CD4-positive, CD25-positive, alpha-beta regulatory T cell (primary cell): ENCODE measurements around the gene SLC1A2. TPM values are rescaled to one million over a fixed set of nuclear protein-coding genes. Genes with fewer than 3 reads are reported as not detected.

ENCODE experiments used
- ATAC-seq, 2 donors: fragments of 150-1000 bp; cut with Tn5 transposase; one replicate each; pipeline ENCODE4 v1.10.0; 2021; ENCODE audit warnings: low read depth in 2 of 2, moderate number of reproducible peaks in 2 of 2, moderate library complexity in 1 of 2
- DNase-seq, 3 donors: peaks; one replicate each; pipeline versions ENCODE4 v3.0.0 to v3.0.0-alpha.2; 2012 to 2022; ENCODE audit warnings: mixed read lengths in 1 of 3
- H3K27ac ChIP-seq: one replicate; pipeline ENCODE4 v1.7.0; 2013; ENCODE audit warnings: mild to moderate bottlenecking, low read length; ENCODE audit not compliant: insufficient read depth, poor library complexity, severe bottlenecking
- H3K27me3 ChIP-seq: one replicate; pipeline ENCODE4 v1.7.0; 2013; ENCODE audit warnings: low read length; ENCODE audit not compliant: control insufficient read depth, insufficient read depth
- H3K36me3 ChIP-seq: one replicate; pipeline ENCODE4 v1.7.0; 2013; ENCODE audit warnings: mild to moderate bottlenecking, low read length, moderate library complexity; ENCODE audit not compliant: control insufficient read depth, insufficient read depth
- H3K4me1 ChIP-seq: 2 replicates; pipeline ENCODE4 v1.7.0; 2013; ENCODE audit warnings: mild to moderate bottlenecking, low read length; ENCODE audit not compliant: insufficient read depth, control insufficient read depth, poor library complexity, severe bottlenecking
- H3K4me3 ChIP-seq: one replicate; pipeline ENCODE4 v1.7.0; 2013; ENCODE audit warnings: low read depth, mild to moderate bottlenecking, low read length, moderate library complexity
- H3K9me3 ChIP-seq, 2 experiments: 1 replicate in 1 of 2; 2 replicates in 1 of 2; pipeline ENCODE4 v1.7.0; 2013; ENCODE audit warnings: low read length in 2 of 2, mild to moderate bottlenecking in 1 of 2, moderate library complexity in 1 of 2; ENCODE audit not compliant: control insufficient read depth in 2 of 2
- H3K27ac Mint-ChIP-seq, 3 donors: one replicate each; pipeline ENCODE4 v1.8.0; 2020 to 2022; ENCODE audit warnings: mild to moderate bottlenecking in 3 of 3, mixed read lengths in 3 of 3, moderate library complexity in 2 of 3
- H3K27me3 Mint-ChIP-seq: one replicate; pipeline ENCODE4 v1.8.0; 2022; ENCODE audit warnings: mild to moderate bottlenecking, mixed read lengths
- H3K36me3 Mint-ChIP-seq: one replicate; pipeline ENCODE4 v1.8.0; 2020; ENCODE audit warnings: mixed read lengths
- H3K4me1 Mint-ChIP-seq, 4 donors: one replicate each; pipeline ENCODE4 v1.8.0; 2020 to 2022; ENCODE audit warnings: mixed read lengths in 4 of 4, mild to moderate bottlenecking in 1 of 4
- H3K4me3 Mint-ChIP-seq, 4 donors: one replicate each; pipeline ENCODE4 v1.8.0; 2020 to 2022; ENCODE audit warnings: mild to moderate bottlenecking in 4 of 4, mixed read lengths in 4 of 4, moderate library complexity in 3 of 4
- H3K9me3 Mint-ChIP-seq, 7 donors: one replicate each; pipeline ENCODE4 v1.8.0; 2020 to 2022; ENCODE audit warnings: mixed read lengths in 7 of 7, mild to moderate bottlenecking in 3 of 7, moderate library complexity in 2 of 7
- polyA plus RNA-seq, 4 donors: library from polyadenylated mRNA; unstranded; fragments of 300-500 nt; fragmentation: Illumina TruSeq; gene quantifications; one replicate each; pipeline ENCODE4 v1.2.3, GENCODE V29; 2021
- total RNA-seq: library from RNA; stranded (reverse); gene quantifications from one replicate; pipeline ENCODE4 v1.2.3, GENCODE V29; 2022

SLC1A2 gene
- total and polyA plus RNA-seq, 5 donors from 2014 or later = 0.08 to 0.23 TPM; not detected in 3

DNA sequence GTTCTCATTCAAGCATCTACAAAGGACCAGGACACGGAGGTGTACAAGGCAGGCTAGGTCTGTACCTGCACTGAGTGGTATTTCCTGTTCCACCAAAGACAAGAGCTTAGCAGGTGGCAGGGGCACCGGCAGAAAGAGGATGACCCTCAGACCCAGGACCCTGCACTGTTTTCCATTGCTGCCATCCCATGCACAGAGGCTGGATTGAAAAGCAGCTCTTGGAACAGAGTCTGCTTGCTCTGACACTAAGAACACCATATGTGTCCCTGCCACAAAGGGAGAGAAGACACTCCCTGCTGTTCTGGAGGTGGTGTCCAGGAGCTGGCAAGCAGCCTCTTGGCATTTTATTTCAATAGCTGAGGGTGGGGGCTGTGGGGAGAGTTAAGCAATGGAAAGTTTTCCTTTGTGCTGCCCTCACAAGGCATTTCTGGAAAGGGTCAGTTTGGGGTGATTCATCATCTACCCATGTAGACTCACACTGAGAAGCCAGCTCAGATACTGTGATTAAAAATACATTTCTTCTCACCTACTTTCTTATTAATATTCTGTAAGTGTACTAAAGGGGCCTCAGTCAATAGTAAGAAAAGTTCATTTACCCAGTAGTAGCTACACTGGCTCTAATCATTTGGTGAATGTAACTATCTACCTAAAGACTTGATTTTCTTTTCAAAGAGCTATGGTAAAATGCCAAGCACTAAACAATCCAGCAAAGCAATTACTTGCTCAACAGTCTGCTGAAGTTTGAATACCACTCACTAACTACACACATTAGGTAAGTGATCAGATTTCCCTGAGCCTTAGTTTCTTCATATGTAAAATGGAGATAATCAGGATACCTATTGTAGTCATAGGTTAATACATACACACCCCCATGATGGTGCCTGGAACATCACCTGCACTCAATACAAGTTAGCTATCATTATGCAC, 55.2 kb downstream of the SLC1A2 start:
- H3K4me1 ChIP-seq = no peaks in the 10 kb centered on the region
- DNase-seq = no peak
- no peaks in the 10 kb centered on the region for H3K9me3 ChIP-seq
- Mint-ChIP-seq H3K9me3 (peaks cover 0 to 5% (median 0%) of the 10 kb centered on the region in 7 donors), H3K27ac (peak overlapping the region in 1 of 3 donors; percentile 60), H3K27me3 (peaks cover 20% of the 10 kb centered on the region), H3K36me3 (peaks cover 4% of the 10 kb centered on the region), H3K4me1 (peaks cover 0 to 11% (median 1%) of the 10 kb centered on the region in 4 donors), H3K4me3 (no peak overlapping the region)
- ATAC-seq = no peak
- peaks cover 4% of the 10 kb centered on the region for H3K27me3 ChIP-seq
- H3K4me3 ChIP-seq = no peak overlapping the region
- no peak overlapping the region for H3K27ac ChIP-seq
- no peaks in the 10 kb centered on the region for H3K36me3 ChIP-seq

DNA sequence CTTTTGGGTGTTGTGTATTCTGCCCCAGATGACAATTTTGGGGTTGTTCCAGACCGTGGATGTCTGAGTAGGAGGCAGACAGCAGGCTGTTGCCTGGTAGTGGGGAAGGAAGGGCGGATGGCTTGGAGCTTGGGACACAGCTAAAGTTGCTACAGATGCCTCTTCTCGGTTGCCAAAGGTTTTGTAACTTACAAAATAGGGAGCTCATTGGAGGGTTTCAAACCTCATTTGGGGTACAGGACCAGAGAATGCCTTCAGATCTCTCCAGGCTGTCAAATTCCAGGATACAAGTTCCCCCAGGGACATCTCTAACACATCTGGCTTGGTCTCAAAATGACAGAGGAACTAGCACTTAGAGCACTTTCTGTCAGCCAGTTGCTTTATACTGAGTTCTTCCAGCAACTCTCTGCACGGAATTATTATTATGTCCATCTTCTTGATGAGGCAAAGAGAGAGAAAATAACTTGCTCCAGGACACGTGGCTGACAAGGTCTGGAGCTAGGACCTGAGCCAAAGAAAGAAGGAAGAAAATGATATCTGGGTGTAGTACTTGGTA, 56.0 kb downstream of the SLC1A2 start:
- ATAC-seq = no peak
- Mint-ChIP-seq H3K9me3 (peaks cover 0 to 5% (median 0%) of the 10 kb centered on the region in 7 donors), H3K27ac (peak overlapping the region in 1 of 3 donors; percentile 60)

DNA sequence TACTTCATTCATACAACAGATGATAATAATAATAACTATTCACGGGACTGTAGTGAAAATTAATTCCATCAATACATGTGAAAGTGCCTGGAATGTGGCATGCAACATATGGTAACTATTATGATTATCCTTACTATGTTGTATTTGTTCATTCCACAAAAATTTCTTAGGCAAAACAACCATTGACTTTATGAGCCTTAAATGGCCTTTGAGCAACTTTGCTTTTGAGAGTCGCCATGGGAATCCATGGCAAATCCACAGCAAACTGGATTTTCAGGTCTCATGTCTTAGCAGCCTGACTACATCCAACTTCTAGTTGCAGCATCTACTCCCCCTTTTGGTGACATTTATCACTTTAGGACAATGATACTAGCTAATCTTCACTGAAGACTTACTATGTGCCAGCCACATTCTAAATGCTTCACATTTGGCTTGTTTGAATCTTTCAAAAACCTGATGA, 56.8 kb downstream of the SLC1A2 start:
- Mint-ChIP-seq H3K4me3 (no peak overlapping the region), H3K36me3 (peaks cover 4% of the 10 kb centered on the region), H3K27ac (no peak overlapping the region), H3K27me3 (peaks cover 11% of the 10 kb centered on the region), H3K4me1 (peaks cover 0 to 11% (median 2%) of the 10 kb centered on the region in 4 donors), H3K9me3 (peaks cover 0 to 5% (median 0%) of the 10 kb centered on the region in 7 donors)
- ATAC-seq (no peak), DNase-seq (peak in 1 of 3 donors; percentile 13)
- H3K9me3 ChIP-seq = no peaks in the 10 kb centered on the region
- H3K4me1 ChIP-seq = no peaks in the 10 kb centered on the region
- H3K4me3 ChIP-seq = no peak overlapping the region
- H3K27me3 ChIP-seq = peaks cover 4% of the 10 kb centered on the region
- no peak overlapping the region for H3K27ac ChIP-seq
- no peaks in the 10 kb centered on the region for H3K36me3 ChIP-seq

More for the DNA sequence above, 56.0 kb downstream of the SLC1A2 start:
- Histone ChIP-seq H3K4me1 (no peaks in the 10 kb centered on the region), H3K4me3 (no peak overlapping the region), H3K36me3 (no peaks in the 10 kb centered on the region), H3K9me3 (no peaks in the 10 kb centered on the region), H3K27ac (no peak overlapping the region), H3K27me3 (peaks cover 4% of the 10 kb centered on the region)
- Mint-ChIP-seq H3K36me3 (peaks cover 4% of the 10 kb centered on the region), H3K4me1 (peaks cover 0 to 11% (median 2%) of the 10 kb centered on the region in 4 donors), H3K27me3 (peaks cover 15% of the 10 kb centered on the region), H3K4me3 (no peak overlapping the region)
- DNase-seq = no peak

DNA sequence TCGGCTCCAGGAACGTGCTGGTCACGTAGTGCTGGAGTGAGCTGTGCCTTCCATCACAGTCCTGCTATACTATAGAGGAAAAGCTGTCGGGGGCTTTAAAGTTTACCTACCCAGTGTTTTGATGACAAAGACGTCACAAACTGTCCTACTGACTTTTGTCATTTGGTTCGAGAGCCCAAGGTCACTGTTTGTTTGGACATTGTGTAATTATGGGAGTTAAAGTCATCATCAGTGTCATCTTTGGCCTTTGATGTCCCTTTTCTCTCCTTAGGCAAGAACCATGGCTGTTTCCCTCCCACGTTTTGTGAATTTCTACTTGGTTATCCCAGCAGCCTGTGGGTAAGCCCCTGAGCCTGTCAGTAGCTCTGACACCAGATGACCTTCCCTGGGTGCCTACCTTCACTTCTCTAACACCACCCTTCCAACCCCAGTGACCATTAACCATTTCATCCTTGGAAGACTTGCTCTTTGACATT, 59.3 kb downstream of the SLC1A2 start:
- ATAC-seq (no peak), DNase-seq (no peak)
- Histone ChIP-seq H3K4me1 (no peaks in the 10 kb centered on the region), H3K36me3 (no peaks in the 10 kb centered on the region), H3K27me3 (peaks cover 4% of the 10 kb centered on the region), H3K4me3 (no peak overlapping the region), H3K9me3 (no peaks in the 10 kb centered on the region), H3K27ac (no peak overlapping the region)
- no peaks in the 10 kb centered on the region for H3K36me3 Mint-ChIP-seq
- no peak overlapping the region for H3K27ac Mint-ChIP-seq
- H3K9me3 Mint-ChIP-seq = peaks cover 0 to 3% (median 0%) of the 10 kb centered on the region in 7 donors
- H3K27me3 Mint-ChIP-seq = no peaks in the 10 kb centered on the region
- peaks cover 0 to 18% (median 2%) of the 10 kb centered on the region in 4 donors for H3K4me1 Mint-ChIP-seq
- H3K4me3 Mint-ChIP-seq = no peak overlapping the region

DNA sequence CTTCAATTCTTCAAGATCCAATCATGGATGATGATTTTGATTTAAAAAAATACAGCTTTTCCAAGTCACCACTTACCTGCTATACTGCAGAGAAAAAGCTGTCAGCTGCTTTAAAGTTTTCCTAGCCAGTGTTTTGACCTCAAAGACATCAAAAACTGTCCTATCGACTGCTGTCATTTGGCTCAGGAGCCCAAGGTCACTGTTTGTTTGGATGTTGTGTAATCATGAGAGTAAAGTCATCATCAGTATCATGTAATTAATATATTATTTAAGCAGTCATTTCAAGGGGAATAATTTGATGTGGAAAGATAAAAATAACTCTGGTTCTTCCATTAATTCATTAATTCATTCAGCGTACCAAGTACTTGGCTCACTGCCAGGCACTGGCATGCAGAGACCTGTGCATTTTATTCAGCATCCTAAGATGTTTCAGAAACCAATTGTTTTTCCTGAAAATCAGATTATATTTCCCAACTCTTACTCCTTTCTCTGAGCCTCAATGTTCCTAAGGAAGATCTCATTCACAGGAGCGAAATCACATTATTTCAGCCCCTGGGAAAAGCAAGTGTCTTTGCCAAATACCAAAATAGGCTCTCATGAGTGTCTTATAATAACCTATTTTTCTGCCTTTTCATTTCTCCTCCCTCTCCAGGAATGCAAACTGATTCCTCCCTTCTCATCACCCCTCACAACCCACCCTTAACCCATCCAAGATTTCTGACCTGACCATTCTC, 59.9 kb downstream of the SLC1A2 start:
- ATAC-seq (no peak), DNase-seq (no peak)
- no peaks in the 10 kb centered on the region for H3K36me3 Mint-ChIP-seq
- peaks cover 0 to 21% (median 2%) of the 10 kb centered on the region in 4 donors for H3K4me1 Mint-ChIP-seq
- H3K4me3 Mint-ChIP-seq = no peak overlapping the region
- H3K9me3 ChIP-seq = no peaks in the 10 kb centered on the region
- H3K4me3 ChIP-seq = no peak overlapping the region
- H3K9me3 Mint-ChIP-seq = peaks cover 0 to 3% (median 0%) of the 10 kb centered on the region in 7 donors
- no peaks in the 10 kb centered on the region for H3K36me3 ChIP-seq
- H3K27me3 Mint-ChIP-seq = no peaks in the 10 kb centered on the region
- no peak overlapping the region for H3K27ac ChIP-seq
- H3K4me1 ChIP-seq = no peaks in the 10 kb centered on the region
- H3K27ac Mint-ChIP-seq = peak overlapping the region in 1 of 3 donors; percentile 76
- peaks cover 4% of the 10 kb centered on the region for H3K27me3 ChIP-seq

DNA sequence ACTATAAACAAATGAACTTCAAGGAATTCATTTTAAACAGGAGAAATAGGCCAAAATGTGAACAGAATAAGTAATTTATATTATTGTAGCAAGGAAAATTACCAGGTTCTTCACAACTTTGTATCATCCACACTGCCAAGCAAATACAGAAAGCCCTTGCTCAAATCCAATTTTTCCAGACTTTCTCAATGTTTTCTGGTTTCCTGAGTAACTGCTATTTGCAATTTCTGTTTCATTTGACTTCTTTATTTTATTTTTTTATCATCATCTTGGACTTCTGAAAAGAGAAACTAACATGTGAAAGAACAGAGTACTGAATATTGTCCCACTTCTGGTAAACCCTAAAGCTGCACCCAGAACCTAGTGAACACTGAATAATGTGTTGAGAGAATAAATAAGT, 61.0 kb downstream of the SLC1A2 start:
- no peak for DNase-seq
- peaks cover 0 to 18% (median 2%) of the 10 kb centered on the region in 4 donors for H3K4me1 Mint-ChIP-seq
- Histone ChIP-seq H3K9me3 (no peaks in the 10 kb centered on the region), H3K27ac (no peak overlapping the region), H3K36me3 (no peaks in the 10 kb centered on the region), H3K4me3 (no peak overlapping the region), H3K4me1 (no peaks in the 10 kb centered on the region), H3K27me3 (peaks cover 4% of the 10 kb centered on the region)
- peak overlapping the region in 1 of 3 donors; percentile 11 for H3K27ac Mint-ChIP-seq
- H3K27me3 Mint-ChIP-seq = peaks cover 5% of the 10 kb centered on the region
- H3K36me3 Mint-ChIP-seq = peaks cover under 1% of the 10 kb centered on the region
- no peak for ATAC-seq
- H3K4me3 Mint-ChIP-seq = no peak overlapping the region
- H3K9me3 Mint-ChIP-seq = peaks cover 0 to 3% (median 0%) of the 10 kb centered on the region in 7 donors

DNA sequence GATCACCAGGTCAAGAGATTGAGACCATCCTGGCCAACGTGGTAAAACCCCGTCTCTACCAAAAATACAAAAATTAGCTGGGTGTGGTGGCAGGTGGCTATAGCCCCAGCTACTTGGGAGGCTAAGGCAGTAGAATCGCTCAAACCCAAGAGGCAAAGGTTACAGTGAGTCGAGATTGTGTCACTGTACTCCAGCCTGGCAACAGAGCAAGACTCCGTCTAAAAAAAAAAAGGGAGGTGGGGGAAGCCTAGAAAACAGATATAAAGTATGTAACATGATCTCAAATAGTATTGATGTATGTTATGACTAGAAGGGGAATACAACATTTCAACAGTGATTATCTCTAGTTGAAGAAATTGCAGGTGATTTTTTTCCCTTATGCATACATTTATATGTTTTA, 61.4 kb downstream of the SLC1A2 start:
- Mint-ChIP-seq H3K36me3 (peaks cover 4% of the 10 kb centered on the region), H3K27me3 (peaks cover 5% of the 10 kb centered on the region), H3K4me1 (peaks cover 0 to 16% (median 1%) of the 10 kb centered on the region in 4 donors), H3K9me3 (peaks cover 0 to 2% (median 0%) of the 10 kb centered on the region in 7 donors), H3K4me3 (no peak overlapping the region), H3K27ac (no peak overlapping the region)
- Histone ChIP-seq H3K27ac (no peak overlapping the region), H3K4me3 (no peak overlapping the region), H3K36me3 (no peaks in the 10 kb centered on the region), H3K4me1 (no peaks in the 10 kb centered on the region), H3K9me3 (no peaks in the 10 kb centered on the region), H3K27me3 (peaks cover 3% of the 10 kb centered on the region)
- DNase-seq = no peak
- no peak for ATAC-seq
